Endothelial cell of umbilical vein (primary cell): Measurements from ENCODE around the gene ETS1. TPM values are rescaled to one million over a fixed set of nuclear protein-coding genes. Genes with fewer than 3 reads are reported as not detected.
A peak's percentile ranks its signal among the peaks of the same experiment; 100 is the strongest.

Source experiments
- BruUV-seq: library from RNA; stranded (reverse); fragments of 400-500 nt; replicated peaks from 2 replicates; lab custom pipeline; 2021; lab: Mats Ljungman, UMichigan
- CTCF ChIA-PET: fragments of 300-600, 350-600 bp; sonication (Branson Sonifier 250); formaldehyde crosslinking; loops from one replicate; lab custom pipeline; 2021; ENCODE audit warnings: antibody characterized with exemption, inconsistent platforms; lab: Charles Lee
- POLR2A ChIA-PET: fragments of 300-600, 350-600 bp; sonication (Branson Sonifier 250); formaldehyde crosslinking; loops from one replicate; lab custom pipeline; 2021; ENCODE audit warnings: antibody characterized with exemption, inconsistent platforms; lab: Charles Lee
- DNase-seq: peaks from one replicate; pipeline ENCODE4 v3.0.0-alpha.2; 2011; ENCODE audit warnings: low read depth, low spot score
- FAIRE-seq: peaks from 2 replicates; lab custom pipeline; 2011; peaks lifted over from hg19 to GRCh38; lab: Jason Lieb, UNC
- H2AFZ ChIP-seq: 2 replicates; pipeline ENCODE4 v1.6.0; 2012; ENCODE audit warnings: low read depth, low read length, control low read depth, inconsistent platforms
- H3K27ac ChIP-seq: 2 replicates; pipeline ENCODE4 v1.5.1; 2011; ENCODE audit warnings: low read depth, mild to moderate bottlenecking, control low read depth, low read length, moderate library complexity; ENCODE audit not compliant: insufficient read depth
- H3K27me3 ChIP-seq, 2 experiments: 2 replicates each; pipeline versions ENCODE4 v1.6.0 to v1.6.1; 2011; ENCODE audit warnings: low read length in 2 of 2, mixed read lengths in 1 of 2; ENCODE audit not compliant: control insufficient read depth in 2 of 2, insufficient read depth in 2 of 2
- H3K36me3 ChIP-seq, 2 experiments: 2 replicates in 1 of 2; 3 replicates in 1 of 2; pipeline ENCODE4 v1.5.1; 2011; ENCODE audit warnings: low read length in 2 of 2, mild to moderate bottlenecking in 1 of 2, moderate library complexity in 1 of 2; ENCODE audit not compliant: control insufficient read depth in 2 of 2, insufficient read depth in 2 of 2; ENCODE audit errors: extremely low read depth in 1 of 2
- H3K4me1 ChIP-seq: 3 replicates; pipeline ENCODE4 v1.5.1; 2011; ENCODE audit warnings: mild to moderate bottlenecking, low read length; ENCODE audit not compliant: control insufficient read depth, insufficient read depth; ENCODE audit errors: extremely low read depth
- H3K4me2 ChIP-seq: 2 replicates; pipeline ENCODE4 v1.6.1; 2011; ENCODE audit warnings: low read length, control low read depth, mixed read lengths; ENCODE audit not compliant: insufficient read depth
- H3K4me3 ChIP-seq, 3 experiments: fragments of 200-600 bp in 1 of 3; sonication (generic), shearing (Covaris generic) in 1 of 3; replicated peaks in 1 of 3; 2 replicates each; pipeline ENCODE4 v1.5.1; 2011 to 2016; ENCODE audit warnings: control low read depth in 3 of 3, low read length in 3 of 3, mild to moderate bottlenecking in 2 of 3, inconsistent platforms in 1 of 3, low read depth in 1 of 3, moderate library complexity in 1 of 3; ENCODE audit not compliant: insufficient read depth in 1 of 3
- H3K79me2 ChIP-seq: 2 replicates; pipeline ENCODE4 v1.6.0; 2012; ENCODE audit warnings: low read length, inconsistent platforms; ENCODE audit not compliant: control insufficient read depth, insufficient read depth
- H3K9ac ChIP-seq: replicated peaks from 2 replicates; pipeline ENCODE3; 2011; ENCODE audit warnings: low read length, control low read depth; ENCODE audit not compliant: insufficient read depth; ENCODE audit errors: extremely low read depth
- H3K9me1 ChIP-seq: replicated peaks from 3 replicates; pipeline ENCODE4 v1.6.0; 2011; ENCODE audit warnings: mild to moderate bottlenecking, low read length; ENCODE audit not compliant: control insufficient read depth, insufficient read depth; ENCODE audit errors: extremely low read depth
- H3K9me3 ChIP-seq: replicated peaks from 2 replicates; pipeline ENCODE4 v1.5.1; 2012; ENCODE audit warnings: low read length, inconsistent platforms; ENCODE audit not compliant: control insufficient read depth, insufficient read depth
- H4K20me1 ChIP-seq: replicated peaks from 2 replicates; pipeline ENCODE3; 2011; ENCODE audit warnings: mild to moderate bottlenecking, low read length; ENCODE audit not compliant: control insufficient read depth, insufficient read depth; ENCODE audit errors: extremely low read depth
- EZH2 ChIP-seq: IDR thresholded peaks from 2 replicates; pipeline ENCODE4 v1.6.1; 2012; ENCODE audit warnings: borderline replicate concordance, low read depth, mild to moderate bottlenecking, moderate library complexity, low read length, inconsistent platforms; ENCODE audit not compliant: severe bottlenecking
- FOS ChIP-seq: IDR thresholded peaks from 2 replicates; pipeline ENCODE4 v1.6.1; 2011; ENCODE audit warnings: mild to moderate bottlenecking, low read length, moderate library complexity, borderline replicate concordance; ENCODE audit not compliant: insufficient read depth
- GATA2 ChIP-seq: IDR thresholded peaks from 2 replicates; pipeline ENCODE4 v1.7.0; 2011; ENCODE audit warnings: low read depth, mild to moderate bottlenecking, moderate library complexity, mixed read lengths, low read length; ENCODE audit not compliant: insufficient read length, insufficient read depth
- JUN ChIP-seq: IDR thresholded peaks from 2 replicates; pipeline ENCODE4 v1.6.1; 2011; ENCODE audit warnings: borderline replicate concordance, low read depth; ENCODE audit not compliant: insufficient read length, insufficient read depth
- MAX ChIP-seq: IDR thresholded peaks from 2 replicates; pipeline ENCODE4 v1.6.1; 2011; ENCODE audit not compliant: insufficient read depth, insufficient read length
- MYC ChIP-seq: IDR thresholded peaks from one replicate; pipeline ENCODE4 v1.6.1; 2011; ENCODE audit warnings: mild to moderate bottlenecking, low read depth, low read length
- POLR2A ChIP-seq: IDR thresholded peaks from 2 replicates; pipeline ENCODE4 v1.6.1; 2012; ENCODE audit warnings: low read depth, mild to moderate bottlenecking, control low read depth, low read length
- POLR2AphosphoS5 ChIP-seq: IDR thresholded peaks from 2 replicates; pipeline ENCODE4 v1.6.1; 2012; ENCODE audit warnings: low read depth, mild to moderate bottlenecking, control low read depth, low read length, moderate library complexity; ENCODE audit not compliant: insufficient read depth
- dilution Hi-C: fragments of 300-500 bp; cut with MboI; formaldehyde crosslinking; loops from one replicate; pipeline ENCODE4 v1.15.0; 2019; ENCODE audit warnings: low sequenced_read_pairs; ENCODE audit not compliant: extremely low pct_ligation_motif_present
- intact Hi-C: fragments of 100-400 bp; cut with micrococcal nuclease; formaldehyde crosslinking; loops from one replicate; pipeline ENCODE4 v1.10.0; 2022
- polyA plus RNA-seq, 4 experiments: library from polyadenylated mRNA; depleted of rRNA in 3 of 4; stranded (reverse) in 3 of 4; unstranded in 1 of 4; fragments of >200 nt; gene quantifications; 2 replicates each; pipeline versions ENCODE4 v1.2.1 to v1.2.3, GENCODE V29; 2011 to 2012; ENCODE audit warnings: missing spikeins in 1 of 4
- total RNA-seq: library from RNA; stranded (reverse); gene quantifications from 2 replicates; pipeline ENCODE4 v1.2.3, GENCODE V29; 2021
- TF ChIP-seq, protein P1 (sequence below), 2 donors: IDR thresholded peaks; 1 replicate in 1 of 2; 2 replicates in 1 of 2; pipeline ENCODE4 v1.5.1; 2011; ENCODE audit warnings: low read length in 2 of 2, mild to moderate bottlenecking in 2 of 2, moderate library complexity in 2 of 2, control low read depth in 1 of 2, inconsistent platforms in 1 of 2, low read depth in 1 of 2; ENCODE audit not compliant: insufficient read depth in 1 of 2; ENCODE audit errors: extremely low read depth in 1 of 2

ETS1 gene
- total and polyA plus RNA-seq, 2 donors (not counting 3 experiments of a cell fraction or from before 2014, with no cell fraction given) = 34.2 to 115 TPM

- CTCF ChIA-PET = interaction anchor here (1.0 to 1.6 kb wide), 13 partner anchors 18 to 375 kb away, joined by 3 to 8 read pairs (median 4); no protein-coding TSS in a partner anchor
- TF ChIP-seq JUN (no peak), POLR2A (no peak), MAX (no peak), FOS (no peak), POLR2AphosphoS5 (no peak), MYC (no peak), EZH2 (no peak), GATA2 (no peak)
- TF ChIP-seq, protein P1, sequence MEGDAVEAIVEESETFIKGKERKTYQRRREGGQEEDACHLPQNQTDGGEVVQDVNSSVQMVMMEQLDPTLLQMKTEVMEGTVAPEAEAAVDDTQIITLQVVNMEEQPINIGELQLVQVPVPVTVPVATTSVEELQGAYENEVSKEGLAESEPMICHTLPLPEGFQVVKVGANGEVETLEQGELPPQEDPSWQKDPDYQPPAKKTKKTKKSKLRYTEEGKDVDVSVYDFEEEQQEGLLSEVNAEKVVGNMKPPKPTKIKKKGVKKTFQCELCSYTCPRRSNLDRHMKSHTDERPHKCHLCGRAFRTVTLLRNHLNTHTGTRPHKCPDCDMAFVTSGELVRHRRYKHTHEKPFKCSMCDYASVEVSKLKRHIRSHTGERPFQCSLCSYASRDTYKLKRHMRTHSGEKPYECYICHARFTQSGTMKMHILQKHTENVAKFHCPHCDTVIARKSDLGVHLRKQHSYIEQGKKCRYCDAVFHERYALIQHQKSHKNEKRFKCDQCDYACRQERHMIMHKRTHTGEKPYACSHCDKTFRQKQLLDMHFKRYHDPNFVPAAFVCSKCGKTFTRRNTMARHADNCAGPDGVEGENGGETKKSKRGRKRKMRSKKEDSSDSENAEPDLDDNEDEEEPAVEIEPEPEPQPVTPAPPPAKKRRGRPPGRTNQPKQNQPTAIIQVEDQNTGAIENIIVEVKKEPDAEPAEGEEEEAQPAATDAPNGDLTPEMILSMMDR (IDR thresholded peaks at IDR 0.05; ENCODE audit: extremely low read depth in 1 of 2, insufficient read depth in 1 of 2, low read depth in 1 of 2, low read length in 2 of 2) = no peak
- POLR2A ChIA-PET = interaction anchor here (0.6 to 1.0 kb wide), 2 partner anchors 25 to 206 kb away, joined by 3 to 4 read pairs; no protein-coding TSS in a partner anchor
- Histone ChIP-seq H3K4me2 (peak overlapping the region; percentile 69), H3K79me2 (no peaks in the 10 kb centered on the region), H3K9ac (peak overlapping the region; percentile 67), H3K4me1 (peaks cover 12% of the 10 kb centered on the region), H3K9me1 (no peaks in the 10 kb centered on the region), H4K20me1 (no peaks in the 10 kb centered on the region), H2AFZ (peak overlapping the region; percentile 65), H3K4me3 (peak overlapping the region in 2 of 3 experiments; percentile 34 to 40), H3K27ac (peak overlapping the region; percentile 31), H3K27me3 (peaks cover 10 to 13% of the 10 kb centered on the region in 2 experiments), H3K36me3 (no peaks in the 10 kb centered on the region), H3K9me3 (no peaks in the 10 kb centered on the region)
- intact Hi-C loops (loop anchor here (1.0 to 2.0 kb wide), 10 partner anchors 26 to 353 kb away; no protein-coding TSS in a partner anchor), dilution Hi-C loops (no loop called here)
- no peak for DNase-seq
- FAIRE-seq = no peak
- no TSS peak for BruUV-seq
These were observed 39.3 kb downstream of the ETS1 start for GRCh38 chr11:128547946-128548648.
